HepG2 (cell line): ENCODE data around the gene PRPSAP1. TPM values are rescaled to one million over a fixed set of nuclear protein-coding genes. Genes with fewer than 3 reads are reported as not detected.
A peak's percentile ranks its signal among the peaks of the same experiment; 100 is the strongest.

Source experiments
- CERS6 ChIP-seq: sonication (generic); formaldehyde crosslinking; IDR thresholded peaks from 2 replicates; pipeline ENCODE4 v1.5.0; 2020; ENCODE audit warnings: missing genetic modification reagents
- FOXA1 ChIP-seq, 2 experiments: fragments of 450-650 bp in 1 of 2; sonication (generic) in 1 of 2; formaldehyde crosslinking in 1 of 2; IDR thresholded peaks; 2 replicates each; pipeline versions ENCODE4 v1.4.0 to v1.6.1; 2016 to 2020; ENCODE audit warnings: missing genetic modification reagents in 1 of 2
- FOXP4 ChIP-seq: sonication (generic); formaldehyde crosslinking; IDR thresholded peaks from 2 replicates; pipeline ENCODE4 v1.4.0; 2020; ENCODE audit warnings: missing genetic modification reagents
- GATAD1 ChIP-seq: IDR thresholded peaks from 2 replicates; pipeline ENCODE4 v1.6.1; 2016; ENCODE audit warnings: missing genetic modification reagents, missing compliant biosample characterization
- HIVEP1 ChIP-seq: sonication (generic); formaldehyde crosslinking; IDR thresholded peaks from 2 replicates; pipeline ENCODE4 v1.4.0; 2020; ENCODE audit warnings: mild to moderate bottlenecking, missing genetic modification reagents
- KDM3A ChIP-seq: IDR thresholded peaks from 2 replicates; pipeline ENCODE4 v1.6.1; 2018; ENCODE audit warnings: low read depth, missing compliant biosample characterization
- MAFF ChIP-seq: IDR thresholded peaks from 2 replicates; pipeline ENCODE4 v1.6.1; 2011; ENCODE audit warnings: low read depth, low read length, improper control_type of control experiment
- MXD1 ChIP-seq: sonication (generic); formaldehyde crosslinking; IDR thresholded peaks from 2 replicates; pipeline ENCODE4 v1.4.0; 2020; ENCODE audit warnings: mild to moderate bottlenecking, missing genetic modification reagents
- NCOA5 ChIP-seq: sonication (generic); formaldehyde crosslinking; IDR thresholded peaks from 2 replicates; pipeline ENCODE4 v1.4.0; 2020; ENCODE audit warnings: missing genetic modification reagents
- POLR2AphosphoS5 ChIP-seq: IDR thresholded peaks from 2 replicates; pipeline ENCODE4 v1.6.1; 2012; ENCODE audit warnings: low read depth, low read length
- RFXAP ChIP-seq: sonication (generic); formaldehyde crosslinking; IDR thresholded peaks from 2 replicates; pipeline ENCODE4 v1.4.0; 2020; ENCODE audit warnings: missing genetic modification reagents, borderline replicate concordance
- RXRB ChIP-seq: IDR thresholded peaks from 2 replicates; pipeline ENCODE4 v1.6.1; 2016; ENCODE audit warnings: borderline replicate concordance, missing genetic modification reagents, missing compliant biosample characterization
- SP5 ChIP-seq: IDR thresholded peaks from 2 replicates; pipeline ENCODE4 v1.6.1; 2016; ENCODE audit warnings: low read depth, borderline replicate concordance
- STAG1 ChIP-seq: sonication (generic); formaldehyde crosslinking; IDR thresholded peaks from 2 replicates; pipeline ENCODE4 v1.4.0; 2020; ENCODE audit warnings: missing genetic modification reagents
- TARDBP ChIP-seq: sonication (generic); formaldehyde crosslinking; IDR thresholded peaks from 2 replicates; pipeline ENCODE4 v1.8.0; 2022; ENCODE audit warnings: mild to moderate bottlenecking, missing genetic modification reagents
- TCF12 ChIP-seq, 2 experiments: fragments of 450-650 bp in 1 of 2; sonication (generic) in 1 of 2; formaldehyde crosslinking in 1 of 2; IDR thresholded peaks; 2 replicates each; pipeline versions ENCODE4 v1.6.1 to v1.8.0; 2017 to 2022; ENCODE audit warnings: antibody characterized with exemption in 1 of 2, mild to moderate bottlenecking in 1 of 2, missing genetic modification reagents in 1 of 2, moderate library complexity in 1 of 2
- YEATS2 ChIP-seq: sonication (generic); formaldehyde crosslinking; IDR thresholded peaks from 2 replicates; pipeline ENCODE4 v1.4.0; 2020; ENCODE audit warnings: missing genetic modification reagents, borderline replicate concordance
- ZBTB33 ChIP-seq: sonication (generic); formaldehyde crosslinking; IDR thresholded peaks from 2 replicates; pipeline ENCODE4 v1.4.0; 2020; ENCODE audit warnings: missing genetic modification reagents
- ZNF143 ChIP-seq: sonication (generic); formaldehyde crosslinking; IDR thresholded peaks from 2 replicates; pipeline ENCODE4 v1.4.0; 2020; ENCODE audit warnings: missing genetic modification reagents
- ZNF549 ChIP-seq: sonication (generic); formaldehyde crosslinking; IDR thresholded peaks from 2 replicates; pipeline ENCODE4 v1.5.0; 2020; ENCODE audit warnings: missing genetic modification reagents
- ZNF557 ChIP-seq: sonication (generic); formaldehyde crosslinking; IDR thresholded peaks from 2 replicates; pipeline ENCODE4 v1.4.0; 2020; ENCODE audit warnings: missing genetic modification reagents
- ZNF776 ChIP-seq: sonication (generic); formaldehyde crosslinking; IDR thresholded peaks from 2 replicates; pipeline ENCODE4 v1.4.0; 2020; ENCODE audit warnings: mild to moderate bottlenecking, missing genetic modification reagents
- ZUFSP ChIP-seq: sonication (generic); formaldehyde crosslinking; IDR thresholded peaks from 2 replicates; pipeline ENCODE4 v1.9.0; 2021; ENCODE audit warnings: missing genetic modification reagents, mild to moderate bottlenecking, borderline replicate concordance
- polyA plus RNA-seq, 8 experiments: library from polyadenylated mRNA; depleted of rRNA in 3 of 8; stranded (reverse) in 7 of 8; unstranded in 1 of 8; fragments of >200 nt; fragmentation: Illumina TruSeq in 4 of 8; extraction: Trizol in 4 of 8; gene quantifications; 2 replicates each; pipeline versions ENCODE4 v1.2.1 to v1.2.3, GENCODE V29; 2011 to 2016; ENCODE audit warnings: low read depth in 4 of 8, missing spikeins in 1 of 8, mixed read lengths in 1 of 8; ENCODE audit not compliant: insufficient read depth in 1 of 8
- total RNA-seq, 5 experiments: library from RNA; depleted of rRNA; stranded (reverse); fragments of >200 nt; fragmentation: Illumina TruSeq; extraction: Trizol; gene quantifications; 2 replicates each; pipeline ENCODE4 v1.2.3, GENCODE V29; 2016; ENCODE audit warnings: low read depth in 1 of 5

Gene PRPSAP1
- total and polyA plus RNA-seq, 2 of the 13 experiments (the other 11 are each of a cell fraction or from before 2014, with no cell fraction given): 91.1 to 314 TPM

- TF ChIP-seq STAG1 (CRISPR knock-in tag) (no peak; the same call in 1 of the 2 replicates), SP5 (no peak; the same call in 1 of the 2 replicates), HIVEP1 (CRISPR knock-in tag) (no peak), TCF12 (IDR thresholded peaks at IDR 0.05) (no peak), TCF12 (CRISPR knock-in tag; IDR thresholded peaks at IDR 0.05) (no peak), CERS6 (CRISPR knock-in tag) (no peak), ZNF143 (CRISPR knock-in tag) (no peak), KDM3A (0 out of 2 replicates have a peak, but pooled peaks have one; percentile 16), NCOA5 (CRISPR knock-in tag) (no peak; the same call in 1 of the 2 replicates), ZNF776 (CRISPR knock-in tag) (no peak; the same call in 1 of the 2 replicates), YEATS2 (CRISPR knock-in tag) (peak; percentile 56; the same call in 1 of the 2 replicates), MAFF (no peak), ZNF557 (CRISPR knock-in tag) (0 out of 2 replicates have a peak, but pooled peaks have one; percentile 11), RXRB (CRISPR knock-in tag) (no peak), GATAD1 (CRISPR knock-in tag) (no peak), POLR2AphosphoS5 (peak; percentile 57), FOXA1 (IDR thresholded peaks at IDR 0.05) (no peak), FOXA1 (CRISPR knock-in tag; IDR thresholded peaks at IDR 0.05) (0 out of 2 replicates have a peak, but pooled peaks have one; percentile 31), ZUFSP (CRISPR knock-in tag) (no peak), RFXAP (CRISPR knock-in tag) (peak; percentile 41; the same call in 1 of the 2 replicates), ZBTB33 (peak; percentile 46; the same call in 1 of the 2 replicates), ZNF549 (no peak), TARDBP (no peak), MXD1 (CRISPR knock-in tag) (peak; percentile 74), FOXP4 (no peak)
Observed at GRCh38 chr17:76383546-76384221, 30.0 kb upstream of the PRPSAP1 start (continued).
